GM12874 (cell line): ENCODE measurements around the gene NPB.

Experiments
- TF ChIP-seq, protein P1 (sequence below): IDR thresholded peaks from 2 replicates; pipeline ENCODE4 v1.5.1; 2011; ENCODE audit warnings: low read depth, mild to moderate bottlenecking, control low read depth, low read length, moderate library complexity; ENCODE audit not compliant: insufficient read depth

Gene NPB

DNA sequence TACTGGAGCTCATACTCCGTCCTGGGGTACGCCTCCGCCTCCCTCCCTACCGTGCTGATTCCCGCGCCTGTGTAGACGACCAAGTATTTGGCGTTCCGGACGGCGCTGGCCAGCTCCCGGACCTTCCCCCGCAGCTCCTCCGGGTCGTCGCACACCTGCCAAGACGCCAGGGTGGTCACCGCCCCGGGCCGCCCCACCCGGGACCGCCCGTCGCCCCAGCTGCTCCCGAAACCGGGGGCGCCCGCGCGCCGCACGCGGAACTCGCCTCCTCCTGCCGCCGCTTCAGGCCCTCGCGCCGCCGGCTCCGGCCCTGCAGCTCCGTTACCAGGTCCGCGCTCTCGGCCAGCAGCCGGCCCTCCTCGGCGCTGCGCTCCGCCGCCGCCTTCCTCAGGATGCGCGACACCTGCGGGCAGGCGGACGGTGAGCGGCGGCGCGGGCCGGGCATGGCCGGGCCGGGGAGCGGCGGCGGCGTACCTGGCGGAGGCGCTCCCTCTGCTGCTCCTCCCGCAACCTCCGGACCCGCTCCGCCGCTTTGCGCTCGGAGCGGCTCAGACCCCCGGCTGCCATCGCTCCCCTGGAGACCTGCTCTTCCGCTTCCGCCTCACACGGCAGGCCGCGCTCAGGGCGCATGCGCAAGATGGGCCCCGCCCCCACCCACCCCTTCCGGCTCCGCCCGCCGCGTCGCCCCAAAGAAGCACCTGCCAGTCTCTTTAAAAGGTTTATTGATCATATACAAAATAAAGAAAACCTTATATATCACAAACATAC lies 15.7 kb downstream of the NPB start, which contains the start of gene SIRT7:
Gene SIRT7, minus strand, starts transcription at position 612 of the 768 bp plus-strand sequence. Its CDS starts 45 bp downstream, at position 567.
- TF ChIP-seq, protein P1, sequence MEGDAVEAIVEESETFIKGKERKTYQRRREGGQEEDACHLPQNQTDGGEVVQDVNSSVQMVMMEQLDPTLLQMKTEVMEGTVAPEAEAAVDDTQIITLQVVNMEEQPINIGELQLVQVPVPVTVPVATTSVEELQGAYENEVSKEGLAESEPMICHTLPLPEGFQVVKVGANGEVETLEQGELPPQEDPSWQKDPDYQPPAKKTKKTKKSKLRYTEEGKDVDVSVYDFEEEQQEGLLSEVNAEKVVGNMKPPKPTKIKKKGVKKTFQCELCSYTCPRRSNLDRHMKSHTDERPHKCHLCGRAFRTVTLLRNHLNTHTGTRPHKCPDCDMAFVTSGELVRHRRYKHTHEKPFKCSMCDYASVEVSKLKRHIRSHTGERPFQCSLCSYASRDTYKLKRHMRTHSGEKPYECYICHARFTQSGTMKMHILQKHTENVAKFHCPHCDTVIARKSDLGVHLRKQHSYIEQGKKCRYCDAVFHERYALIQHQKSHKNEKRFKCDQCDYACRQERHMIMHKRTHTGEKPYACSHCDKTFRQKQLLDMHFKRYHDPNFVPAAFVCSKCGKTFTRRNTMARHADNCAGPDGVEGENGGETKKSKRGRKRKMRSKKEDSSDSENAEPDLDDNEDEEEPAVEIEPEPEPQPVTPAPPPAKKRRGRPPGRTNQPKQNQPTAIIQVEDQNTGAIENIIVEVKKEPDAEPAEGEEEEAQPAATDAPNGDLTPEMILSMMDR, result no peak

DNA sequence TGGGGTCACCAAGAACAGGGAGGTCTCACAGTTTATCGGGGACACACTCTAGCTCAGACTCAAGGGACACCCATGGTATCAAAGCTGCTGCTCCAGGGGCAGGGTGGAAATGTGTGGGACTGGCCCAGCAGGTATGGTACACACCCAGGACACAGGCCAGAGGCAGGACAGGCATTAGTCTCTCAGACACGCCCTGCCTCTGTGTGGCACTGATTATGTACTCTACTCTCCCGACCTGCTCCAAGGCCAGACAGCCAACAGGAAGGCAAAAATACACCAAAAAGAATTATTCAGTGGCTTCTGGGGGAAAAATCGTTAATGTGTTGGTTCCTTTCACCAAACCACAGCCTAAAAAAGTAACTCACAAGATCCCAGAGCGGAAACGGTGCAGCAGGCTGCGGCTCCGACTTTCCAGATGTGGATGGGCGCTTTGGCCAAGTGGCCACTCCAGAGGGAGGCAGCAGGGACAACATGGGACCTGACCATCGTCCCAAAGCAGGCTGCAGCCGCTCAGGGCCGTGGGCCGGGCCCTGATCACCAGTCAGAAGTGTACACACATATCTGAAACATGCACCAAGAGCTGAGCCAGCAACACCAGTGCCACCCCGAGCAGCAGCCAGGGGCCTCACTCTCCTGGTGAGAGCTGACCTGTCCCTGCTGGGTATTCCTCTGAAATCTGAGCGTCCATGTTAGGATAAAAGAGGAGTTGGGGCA lies 17.0 kb downstream of the NPB start:
- TF ChIP-seq, protein P1, result no peak

GRCh38 chr17:81920612-81921536 lies 18.8 kb downstream of the NPB start:
- TF ChIP-seq, protein P1, result no peak

- TF ChIP-seq, protein P1, result no peak
Measured at GRCh38 chr17:81921537-81921862, 19.5 kb downstream of the NPB start.

DNA sequence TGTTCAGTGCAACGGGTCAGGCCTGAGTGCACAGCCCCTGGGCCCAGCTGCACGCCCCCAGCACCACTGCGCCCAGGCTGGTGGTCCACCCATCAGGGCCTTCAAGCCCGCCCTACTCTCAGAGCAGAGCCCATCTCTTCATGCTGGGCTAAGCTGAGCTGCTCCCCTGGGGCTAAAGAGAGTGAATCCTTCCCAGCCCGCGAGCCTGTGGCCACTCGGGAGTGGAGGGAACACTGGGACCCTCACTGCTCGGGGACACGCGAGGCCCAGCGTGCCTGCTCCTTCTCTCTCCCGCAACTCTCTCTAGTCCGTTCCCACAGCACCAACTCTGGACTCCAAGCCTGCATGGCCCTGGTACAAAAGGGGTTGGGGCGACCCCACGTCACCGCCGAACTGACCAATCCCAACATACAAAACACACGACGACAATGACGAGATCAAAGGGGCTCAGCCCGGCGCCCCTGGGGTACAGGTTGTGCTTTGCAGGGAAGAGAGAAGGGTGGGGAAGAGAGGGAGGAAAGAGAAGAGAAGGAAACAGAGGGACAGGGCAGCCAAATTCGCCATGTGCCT lies 20.0 kb downstream of the NPB start:
- TF ChIP-seq, protein P1, result no peak

DNA sequence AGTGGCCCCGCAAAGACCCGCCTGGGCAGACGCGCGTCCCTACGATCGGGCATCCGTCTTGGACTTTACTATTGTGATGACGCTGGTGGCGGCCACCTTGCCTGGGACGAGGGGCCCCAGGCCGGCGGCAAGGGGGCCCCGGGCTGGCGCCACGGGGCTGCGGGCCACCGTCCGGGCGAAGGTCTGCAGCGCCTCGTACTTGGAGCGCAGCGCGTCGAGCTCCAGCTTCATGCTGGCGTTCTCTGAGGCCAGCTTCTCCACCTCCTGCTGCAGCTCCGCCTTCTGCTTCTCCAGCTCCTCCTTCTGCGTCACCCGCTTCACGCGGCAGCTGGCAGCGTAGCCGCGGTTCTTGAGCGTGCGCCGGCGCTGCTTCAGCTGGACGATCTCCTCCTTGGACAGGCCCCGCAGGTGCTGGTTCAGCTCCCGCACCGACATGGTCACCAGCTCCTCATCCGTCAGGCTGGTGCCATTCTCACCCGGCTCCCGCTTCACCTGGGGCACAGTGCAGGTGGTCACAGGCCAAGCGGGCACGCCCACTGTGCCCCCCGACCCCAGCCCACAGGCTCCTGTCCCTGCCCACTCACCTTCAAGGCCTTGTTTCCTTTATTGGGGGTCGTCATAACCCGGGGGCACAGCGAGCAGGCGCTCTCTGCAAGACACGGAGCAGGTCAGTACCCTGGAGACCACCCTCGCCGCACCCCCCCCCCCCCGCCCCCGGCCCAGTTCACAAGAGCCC lies 20.7 kb downstream of the NPB start:
- TF ChIP-seq, protein P1, result no peak
